ENCODE data around the gene PGAP6. TPM values are rescaled to one million over a fixed set of nuclear protein-coding genes. Genes with fewer than 3 reads are reported as not detected.
"Not testable (repeated sequence)": the region's sequence is repeated elsewhere in the genome, so short reads cannot be mapped to it uniquely, and the experiment has no call there.

Gene PGAP6
- total RNA-seq, 3 donors from 2014 or later = 33.4 to 39.1 (median 34.0) TPM

DNA sequence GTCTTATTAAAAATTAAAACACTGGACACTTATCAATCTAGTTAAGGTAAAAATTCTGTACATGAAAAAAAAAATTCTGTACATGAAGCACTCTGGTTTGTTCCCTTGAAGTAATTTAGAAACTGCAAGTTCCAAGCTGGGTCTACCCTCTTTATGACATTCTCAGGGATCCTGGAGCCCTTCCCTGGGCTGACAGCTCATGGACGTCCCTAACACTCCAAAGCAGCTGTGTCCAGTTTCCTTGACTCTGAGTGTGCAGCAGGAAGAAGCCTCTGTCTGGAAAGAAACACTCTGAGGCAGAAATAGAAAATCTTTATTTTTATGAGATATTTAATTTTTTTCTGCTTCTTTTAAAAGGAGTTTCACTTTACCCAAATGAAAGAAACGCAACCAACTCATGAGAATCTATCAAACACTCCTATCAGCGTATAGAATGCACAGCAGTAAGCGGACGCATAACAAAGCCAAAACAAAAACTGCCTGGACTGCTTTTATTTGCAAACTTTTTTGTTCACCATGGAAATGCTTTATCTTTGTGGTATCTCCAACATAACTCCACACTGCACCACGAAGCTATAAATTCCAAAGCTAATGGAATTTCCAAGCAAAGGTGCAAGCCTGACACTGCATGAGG is 50.5 kb downstream of the PGAP6 start:
- H3K9me3 Mint-ChIP-seq; DNase-seq; H3K36me3 Mint-ChIP-seq (ENCODE audit: insufficient read depth); H3K27me3 Mint-ChIP-seq (ENCODE audit: low read depth); ATAC-seq; H3K4me3 Mint-ChIP-seq: not testable (repeated sequence)
- peaks cover 65% of the 10 kb centered on the region for H3K4me1 Mint-ChIP-seq (ENCODE audit: low read depth)

DNA sequence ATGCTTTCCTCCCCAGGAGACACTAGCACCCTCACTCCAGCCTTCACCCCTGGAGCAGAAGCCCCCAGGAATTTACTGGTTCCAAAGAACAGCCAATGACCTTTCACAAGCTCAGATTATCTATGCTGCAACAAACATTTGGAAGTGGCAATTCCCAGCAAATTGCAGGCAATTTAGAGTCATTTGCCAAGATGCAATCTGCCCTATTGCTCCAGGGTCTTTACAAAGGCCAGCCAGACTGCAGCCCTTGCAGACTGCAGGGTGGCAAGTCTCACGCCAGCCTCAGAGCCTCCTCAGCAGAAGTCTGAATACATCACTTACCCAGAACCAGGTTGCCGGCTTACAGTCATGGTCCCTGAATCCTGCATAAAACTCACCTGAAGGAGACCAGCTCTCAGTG is 51.0 kb downstream of the PGAP6 start:
- Mint-ChIP-seq H3K9me3 (no peaks in the 10 kb centered on the region), H3K4me1 (ENCODE audit: low read depth) (peaks cover 65% of the 10 kb centered on the region), H3K27me3 (ENCODE audit: low read depth) (no peaks in the 10 kb centered on the region), H3K4me3 (no peak overlapping the region), H3K36me3 (ENCODE audit: insufficient read depth) (peaks cover 8% of the 10 kb centered on the region)
- ATAC-seq (no peak), DNase-seq (no peak)

DNA sequence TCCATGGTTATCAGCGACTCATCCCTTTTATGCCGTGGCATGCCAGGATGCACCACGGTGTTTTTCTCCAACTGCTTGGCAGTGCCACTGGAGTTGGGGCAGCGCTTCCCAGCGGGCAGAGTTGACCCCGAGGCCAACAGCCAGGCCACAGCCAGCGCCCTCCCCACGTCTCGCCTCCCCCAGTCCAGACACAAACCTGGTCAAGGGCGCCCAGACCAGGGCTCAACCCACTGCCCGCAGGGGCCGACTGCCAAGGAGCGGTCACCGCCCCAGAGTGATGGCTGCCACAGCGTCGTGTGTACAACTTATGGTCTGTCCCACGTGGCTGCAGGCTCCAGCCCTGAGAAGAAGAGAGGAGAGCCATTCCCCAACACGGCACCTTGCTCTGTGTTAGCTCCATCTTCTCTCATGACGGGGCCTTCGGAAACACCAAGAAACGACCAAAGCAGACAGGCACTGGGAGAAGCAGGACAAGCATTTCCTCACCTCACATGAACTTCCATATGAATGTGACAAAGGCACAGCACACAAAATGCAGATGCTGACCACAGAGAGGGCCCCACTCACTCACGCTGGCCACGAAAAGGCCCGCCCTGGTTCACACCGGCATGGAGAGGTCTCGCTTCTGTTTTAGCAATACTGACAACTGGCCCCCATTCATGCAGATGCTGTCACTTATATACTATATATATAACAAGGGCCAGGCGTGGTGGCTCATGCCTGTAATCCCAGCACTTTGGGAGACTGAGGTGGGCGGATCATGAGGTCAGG is 56.2 kb downstream of the PGAP6 start:
- no peaks in the 10 kb centered on the region for H3K9me3 Mint-ChIP-seq
- H3K4me3 Mint-ChIP-seq = peak overlapping the region; percentile 70
- ATAC-seq (no peak), DNase-seq (no peak)
- H3K36me3 Mint-ChIP-seq (ENCODE audit: insufficient read depth) = peaks cover 5% of the 10 kb centered on the region
- no peaks in the 10 kb centered on the region for H3K27me3 Mint-ChIP-seq (ENCODE audit: low read depth)
- H3K4me1 Mint-ChIP-seq (ENCODE audit: low read depth) = peaks cover 62% of the 10 kb centered on the region

DNA sequence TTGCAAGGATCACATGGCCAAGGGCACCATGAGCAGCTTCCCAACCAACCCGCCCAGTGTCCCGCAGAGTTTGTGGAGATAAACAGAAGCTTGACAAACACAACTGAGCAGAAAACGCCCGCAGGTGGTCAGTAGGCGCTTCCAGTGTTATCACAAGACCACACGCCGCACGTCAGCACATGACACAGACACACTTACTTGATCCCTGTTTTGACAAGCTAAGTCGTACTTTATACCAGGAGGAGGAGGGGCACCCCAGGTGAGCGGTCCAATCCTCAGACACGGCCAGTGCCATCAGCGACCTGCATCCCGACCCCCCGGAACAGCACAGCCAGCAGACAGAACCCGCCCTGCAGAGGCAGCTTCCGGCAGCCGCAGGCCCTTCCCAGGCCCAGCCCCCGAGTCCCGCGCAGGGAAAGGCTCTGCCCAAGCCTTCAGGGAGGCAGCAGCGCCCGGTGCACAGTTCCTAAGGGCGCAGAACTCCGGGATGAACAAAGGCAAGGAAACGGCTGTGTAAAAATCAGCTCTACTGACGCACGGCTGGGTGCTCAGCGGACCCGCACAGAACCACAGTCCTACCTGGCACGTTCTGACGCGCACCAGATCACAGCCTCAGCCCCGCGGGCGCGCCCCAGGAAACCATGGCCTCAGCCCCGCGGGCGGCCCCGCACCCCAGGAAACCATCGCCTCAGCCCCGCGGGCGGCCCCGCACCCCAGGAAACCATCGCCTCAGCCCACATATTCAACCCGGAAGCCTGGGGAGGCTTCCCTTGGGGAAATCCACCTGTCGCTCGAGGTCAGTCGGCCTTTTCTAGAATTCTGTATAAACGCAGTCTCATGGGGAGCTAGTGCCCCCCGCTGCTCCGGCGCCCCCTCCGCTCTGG is 57.1 kb downstream of the PGAP6 start:
- Mint-ChIP-seq H3K9me3 (no peaks in the 10 kb centered on the region), H3K4me1 (ENCODE audit: low read depth) (peaks cover 63% of the 10 kb centered on the region), H3K4me3 (peak overlapping the region; percentile 70), H3K27me3 (ENCODE audit: low read depth) (no peaks in the 10 kb centered on the region), H3K36me3 (ENCODE audit: insufficient read depth) (no peaks in the 10 kb centered on the region)
- ATAC-seq (peak; percentile 62 to 74), DNase-seq (peak; percentile 43)

DNA sequence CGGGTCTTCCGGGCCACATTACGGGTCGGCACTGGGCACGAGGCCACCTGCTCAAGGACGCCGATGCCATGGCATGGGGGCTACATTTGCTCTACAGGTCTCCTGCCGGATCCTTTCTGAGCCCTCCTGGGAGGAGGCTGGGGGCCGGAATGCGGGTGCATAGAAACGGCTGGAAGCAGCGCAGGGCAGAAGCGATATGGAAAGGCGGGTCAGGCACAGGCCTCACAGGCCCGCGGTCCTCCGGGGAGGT is 57.7 kb downstream of the PGAP6 start:
- peaks cover under 1% of the 10 kb centered on the region for H3K36me3 Mint-ChIP-seq (ENCODE audit: insufficient read depth)
- no peak for DNase-seq
- peak overlapping the region; percentile 70 for H3K4me3 Mint-ChIP-seq
- H3K9me3 Mint-ChIP-seq = no peaks in the 10 kb centered on the region
- no peak for ATAC-seq
- H3K4me1 Mint-ChIP-seq (ENCODE audit: low read depth) = peaks cover 68% of the 10 kb centered on the region
- H3K27me3 Mint-ChIP-seq (ENCODE audit: low read depth) = no peaks in the 10 kb centered on the region

DNA sequence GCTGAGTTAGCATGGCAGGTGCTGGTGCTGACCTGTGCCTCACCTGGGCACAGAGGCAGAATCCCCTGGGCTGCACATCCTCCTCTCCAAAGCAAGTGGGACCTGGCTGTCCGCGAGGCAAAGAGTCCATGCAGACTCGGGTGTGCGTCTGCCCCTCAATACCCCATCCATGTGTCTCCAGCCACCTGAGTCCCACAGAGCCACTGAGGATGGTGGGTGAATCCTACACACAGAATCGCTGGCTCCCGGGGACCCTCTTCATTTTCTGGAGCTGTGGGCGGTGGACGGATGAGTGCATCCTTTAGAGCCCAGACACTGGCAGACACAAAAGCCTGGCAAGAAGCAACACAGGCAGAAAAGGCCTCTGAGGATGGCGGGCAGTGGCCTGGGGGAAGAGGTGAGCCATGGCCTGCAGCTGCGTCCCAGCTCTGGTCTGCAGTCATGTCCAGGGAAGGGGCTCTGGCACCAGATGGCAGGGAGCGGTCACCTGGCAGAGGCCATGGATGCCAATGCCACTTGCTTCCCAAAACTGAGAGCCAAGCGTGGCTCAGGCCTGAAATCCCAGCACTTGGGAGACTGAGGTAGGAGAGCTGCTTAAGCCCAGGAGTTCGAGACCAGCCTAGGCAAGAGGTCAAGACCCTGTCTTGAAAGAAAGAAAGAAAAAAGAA is 59.2 kb downstream of the PGAP6 start:
- no peak for DNase-seq
- no peaks in the 10 kb centered on the region for H3K27me3 Mint-ChIP-seq (ENCODE audit: low read depth)
- H3K9me3 Mint-ChIP-seq = no peaks in the 10 kb centered on the region
- H3K4me3 Mint-ChIP-seq = no peak overlapping the region
- H3K4me1 Mint-ChIP-seq (ENCODE audit: low read depth) = peaks cover 73% of the 10 kb centered on the region
- H3K36me3 Mint-ChIP-seq (ENCODE audit: insufficient read depth) = peaks cover 9% of the 10 kb centered on the region
- no peak for ATAC-seq

DNA sequence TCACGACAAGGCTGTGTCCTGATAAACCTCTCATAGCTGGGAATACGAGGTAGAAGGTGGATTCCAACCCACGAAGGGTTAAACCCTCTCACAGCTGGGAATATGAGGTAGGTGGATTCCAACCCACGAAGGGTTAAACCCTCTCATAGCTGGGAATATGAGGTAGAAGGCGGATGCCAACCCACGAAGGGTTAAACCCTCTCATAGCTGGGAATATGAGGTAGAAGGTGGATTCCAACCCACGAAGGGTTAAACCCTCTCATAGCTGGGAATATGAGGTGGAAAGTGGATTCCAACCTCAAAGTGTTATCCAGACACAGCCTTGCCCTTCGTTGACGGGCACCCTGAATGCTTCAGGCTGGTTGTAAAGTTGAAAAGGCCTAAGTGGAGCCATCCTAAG is 60.2 kb downstream of the PGAP6 start:
- DNase-seq = no peak
- H3K4me3 Mint-ChIP-seq = no peak overlapping the region

More for the DNA sequence above, 60.2 kb downstream of the PGAP6 start:
- Mint-ChIP-seq H3K27me3 (ENCODE audit: low read depth) (no peaks in the 10 kb centered on the region), H3K9me3 (no peaks in the 10 kb centered on the region), H3K4me1 (ENCODE audit: low read depth) (peaks cover 67% of the 10 kb centered on the region), H3K36me3 (ENCODE audit: insufficient read depth) (peaks cover 9% of the 10 kb centered on the region)
- ATAC-seq = no peak

Other genes starting within 250 kb of the PGAP6 start
- gene NPRL3, start 243.3 kb downstream of the PGAP6 start, total RNA-seq = 10 to 100 TPM; 48.1 to 60.0 (median 55.9) TPM
- gene HBZ, start 229.3 kb downstream of the PGAP6 start, total RNA-seq = under 1 TPM; 0.38 to 0.45 (median 0.43) TPM
- gene HBM, start 216.0 kb downstream of the PGAP6 start, total RNA-seq = not detected
- not detected for gene HBA2, start 209.1 kb downstream of the PGAP6 start, total RNA-seq
- 1 to 10 TPM; 1.8 to 2.3 (median 2.3) TPM for gene HBA1, start 205.3 kb downstream of the PGAP6 start, total RNA-seq
- gene HBQ1, start 201.5 kb downstream of the PGAP6 start, total RNA-seq = 1 to 10 TPM in 1 of 3 donors, under 1 TPM in 2; 0.43 to 1.6 (median 0.48) TPM
- 10 to 100 TPM; 76.0 to 82.0 (median 76.2) TPM for gene LUC7L, start 152.5 kb downstream of the PGAP6 start, total RNA-seq
- 10 to 100 TPM; 14.5 to 19.3 (median 17.3) TPM for gene FAM234A, start 147.2 kb downstream of the PGAP6 start, total RNA-seq
- under 1 TPM in 1 of 3 donors, not detected in 2; 0.18 TPM for gene RGS11, start 106.0 kb downstream of the PGAP6 start, total RNA-seq
- not detected for gene ARHGDIG, start 101.4 kb downstream of the PGAP6 start, total RNA-seq
- not detected for gene PDIA2, start 98.8 kb downstream of the PGAP6 start, total RNA-seq
- gene AXIN1, start 29.3 kb downstream of the PGAP6 start, total RNA-seq = 10 to 100 TPM; 34.1 to 40.4 (median 35.4) TPM
- 100 to 1,000 TPM; 124 to 136 (median 128) TPM for gene MRPL28, start 11.4 kb downstream of the PGAP6 start, total RNA-seq
- 10 to 100 TPM; 46.1 to 78.9 (median 52.7) TPM for gene NME4, start 15.2 kb upstream of the PGAP6 start, total RNA-seq
- 10 to 100 TPM; 16.9 to 19.1 (median 17.8) TPM for gene DECR2, start 19.9 kb upstream of the PGAP6 start, total RNA-seq
- gene RAB11FIP3, start 43.7 kb upstream of the PGAP6 start, total RNA-seq = 10 to 100 TPM; 28.2 to 31.3 (median 28.8) TPM
- gene CAPN15, start 145.7 kb upstream of the PGAP6 start, total RNA-seq = 100 to 1,000 TPM; 134 to 164 (median 153) TPM
- gene PRR35, start 178.4 kb upstream of the PGAP6 start, total RNA-seq = under 1 TPM; 0.08 to 0.11 (median 0.10) TPM
- under 1 TPM; 0.13 to 0.18 (median 0.16) TPM for gene NHLRC4, start 185.0 kb upstream of the PGAP6 start, total RNA-seq
- 10 to 100 TPM; 45.0 to 47.8 (median 46.1) TPM for gene PIGQ, start 188.0 kb upstream of the PGAP6 start, total RNA-seq
- 10 to 100 TPM; 13.4 to 15.7 (median 14.6) TPM for gene RAB40C, start 208.1 kb upstream of the PGAP6 start, total RNA-seq
- gene WFIKKN1, start 249.0 kb upstream of the PGAP6 start, total RNA-seq = under 1 TPM; 0.40 to 0.71 (median 0.49) TPM